Measurements from ENCODE around the gene CFAP300.

CFAP300 gene

GRCh38 chr11:102047305-102047924 lies at the start of gene CFAP300:
TSS of gene CFAP300 (plus strand) at chr11:102047437. CDS start at chr11:102047471, 34 bp downstream.
- peak; percentile 94 for DNase-seq

- DNase-seq, result no peak
Measured at GRCh38 chr11:102001657-102002338, 45.4 kb upstream of the CFAP300 start.

GRCh38 chr11:102004220-102004619 lies 43.0 kb upstream of the CFAP300 start:
- no peak for DNase-seq

- no peak for DNase-seq
Measured at GRCh38 chr11:102005306-102005705, 41.9 kb upstream of the CFAP300 start.

- DNase-seq, result no peak
Measured at GRCh38 chr11:102006835-102007566, 40.2 kb upstream of the CFAP300 start.

- no peak for DNase-seq
Measured at GRCh38 chr11:102007567-102008437, 39.4 kb upstream of the CFAP300 start.

- peak; percentile 66 for DNase-seq
Measured at GRCh38 chr11:102010776-102011494, 36.3 kb upstream of the CFAP300 start.

GRCh38 chr11:102012946-102013345 lies 34.3 kb upstream of the CFAP300 start:
- DNase-seq, result no peak

- DNase-seq, result no peak
Measured at GRCh38 chr11:102014756-102015155, 32.5 kb upstream of the CFAP300 start.

- no peak for DNase-seq
Measured at GRCh38 chr11:102017026-102017425, 30.2 kb upstream of the CFAP300 start.

- DNase-seq, result no peak
Measured at GRCh38 chr11:102026217-102026616, 21.0 kb upstream of the CFAP300 start.

GRCh38 chr11:102026959-102027358 lies 20.3 kb upstream of the CFAP300 start:
- DNase-seq, result no peak

- no peak for DNase-seq
Measured at GRCh38 chr11:102036757-102037156, 10.5 kb upstream of the CFAP300 start.

GRCh38 chr11:102046841-102047240 lies 396 bp upstream of the CFAP300 start:
- DNase-seq, result no peak

GRCh38 chr11:102050927-102051575 lies 3.8 kb downstream of the CFAP300 start:
- DNase-seq, result no peak

GRCh38 chr11:102061276-102061675 lies 14.0 kb downstream of the CFAP300 start:
- no peak for DNase-seq

GRCh38 chr11:102062106-102062505 lies 14.9 kb downstream of the CFAP300 start:
- no peak for DNase-seq

- DNase-seq, result no peak
Measured at GRCh38 chr11:102064316-102064715, 17.1 kb downstream of the CFAP300 start.

GRCh38 chr11:102070766-102071165 lies 23.5 kb downstream of the CFAP300 start:
- DNase-seq, result no peak

GRCh38 chr11:102071497-102072472 lies 24.5 kb downstream of the CFAP300 start:
- DNase-seq, result no peak

All from right forelimb (tissue), 1 donor.